Measurements from ENCODE around the gene ALG9.

GRCh38 chr11:111759376-111759775 lies 112.0 kb downstream of the ALG9 start:
- TF ChIP-seq CTCF (IDR thresholded peaks at IDR 0.05) (no peak), POLR2A (IDR thresholded peaks at IDR 0.05) (no peak), POLR2AphosphoS5 (IDR thresholded peaks at IDR 0.05) (no peak)
